Measurements from ENCODE around the gene CMTM8. TPM values are rescaled to one million over a fixed set of nuclear protein-coding genes. Genes with fewer than 3 reads are reported as not detected.
"Not testable (repeated sequence)": the region's sequence is repeated elsewhere in the genome, so short reads cannot be mapped to it uniquely, and the experiment has no call there.

CMTM8 gene
- total RNA-seq (10 to 100 TPM; 15.2 to 17.0 TPM), polyA plus RNA-seq (10 to 100 TPM; 16.6 to 24.5 TPM)
- long read RNA-seq, donor 1, transcript CMTM8-201 (4 exons, 1,174 nt), result major isoform, 15 of 32 reads
- long read RNA-seq, donor 1, partial matches to known transcripts, result 17 of 32 reads
- long read RNA-seq, donor 1, other reads (novel, unspliced or antisense), result 0 of 32 reads
- long read RNA-seq, donor 2, transcript CMTM8-201 (4 exons, 1,174 nt), result major isoform, 10 of 10 reads
- long read RNA-seq, donor 2, partial matches to known transcripts, result 0 of 10 reads
- long read RNA-seq, donor 2, other reads (novel, unspliced or antisense), result 0 of 10 reads
- long read RNA-seq, donor 3, transcript CMTM8-201 (4 exons, 1,174 nt), result major isoform, 11 of 26 reads
- long read RNA-seq, donor 3, partial matches to known transcripts, result 14 of 26 reads
- long read RNA-seq, donor 3, other reads (novel, unspliced or antisense), result 0 of 26 reads
- long read RNA-seq, donor 4, transcript CMTM8-201 (4 exons, 1,174 nt), result major isoform, 8 of 8 reads
- long read RNA-seq, donor 4, partial matches to known transcripts, result 0 of 8 reads
- long read RNA-seq, donor 4, other reads (novel, unspliced or antisense), result 0 of 8 reads
- long read RNA-seq, donor 5, transcript CMTM8-201 (4 exons, 1,174 nt), result major isoform, 18 of 18 reads
- long read RNA-seq, donor 5, partial matches to known transcripts, result 0 of 18 reads
- long read RNA-seq, donor 5, other reads (novel, unspliced or antisense), result 0 of 18 reads

DNA sequence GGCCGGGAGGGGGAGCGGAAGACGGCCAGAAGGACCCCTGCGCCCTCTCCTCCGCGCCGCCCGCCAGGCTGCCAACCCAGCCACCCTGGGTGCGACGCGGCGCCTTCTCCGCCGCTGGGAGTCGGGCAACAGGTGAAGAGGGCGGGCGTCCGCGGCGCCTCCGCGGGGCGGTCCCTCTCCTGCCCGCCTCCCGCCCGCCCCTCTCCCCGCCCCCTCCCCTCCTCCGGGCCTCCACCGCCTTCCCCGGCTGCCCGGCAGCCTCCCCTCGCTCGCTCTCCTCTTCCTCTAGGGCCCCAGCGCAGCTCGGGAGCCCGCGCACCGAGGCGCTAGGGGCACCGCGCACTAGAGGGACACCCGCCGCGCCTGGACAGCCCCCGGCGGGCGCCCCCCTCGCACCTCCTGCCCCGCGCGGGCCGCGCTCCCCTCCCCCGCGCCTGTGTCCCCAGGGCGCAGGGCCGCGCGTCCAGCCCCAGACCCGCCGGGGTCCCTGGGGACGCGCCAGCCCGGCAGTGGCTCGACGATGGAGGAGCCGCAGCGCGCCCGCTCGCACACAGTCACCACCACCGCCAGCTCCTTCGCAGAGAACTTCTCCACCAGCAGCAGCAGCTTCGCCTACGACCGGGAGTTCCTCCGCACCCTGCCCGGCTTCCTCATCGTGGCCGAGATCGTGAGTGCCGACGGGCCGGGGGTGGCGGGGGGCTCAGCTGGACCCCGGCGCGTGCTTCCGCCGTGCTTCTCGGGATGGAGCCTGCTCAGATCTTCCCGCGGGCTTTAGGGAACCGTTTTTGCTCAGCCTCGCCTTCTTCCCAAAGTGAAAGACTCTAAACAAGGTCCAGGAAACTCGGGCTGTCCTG lies at the start of gene CMTM8:
Gene CMTM8, plus strand, starts transcription at position 228 of the 854 bp plus-strand sequence. Its CDS starts 293 bp downstream, at position 521.
- 1% methylated on average over 58 to 96 of the region's 96 CpGs for WGBS, 2 donors
- peak; percentile 68 to 82 (median 75) for DNase-seq
- Histone ChIP-seq H3K27ac (ENCODE audit: low read depth in 1 of 2, low read length in 1 of 2) (peak within 1 kb of the TSS; percentile 78 to 94), H3K36me3 (ENCODE audit: control insufficient read depth in 4 of 4, insufficient read depth in 4 of 4, low read length in 4 of 4) (no peaks in the 10 kb centered on the region), H3K27me3 (ENCODE audit: control insufficient read depth in 3 of 3, insufficient read depth in 3 of 3, low read length in 2 of 3) (peaks cover 0 to 3% (median 0%) of the 10 kb centered on the region in 3 donors), H3K9ac (ENCODE audit: insufficient read depth in 1 of 2, low read length in 2 of 2) (peak within 1 kb of the TSS in 1 of 2 donors; percentile 72), H3K9me3 (ENCODE audit: control insufficient read depth in 4 of 4, insufficient read depth in 3 of 4, low read length in 3 of 4) (peaks cover 0 to 3% (median 0%) of the 10 kb centered on the region in 4 donors), H3K4me3 (peak within 1 kb of the TSS; percentile 90), H3K4me1 (ENCODE audit: control insufficient read depth in 5 of 5, insufficient read depth in 5 of 5, low read length in 5 of 5) (peaks cover 0 to 17% (median 0%) of the 10 kb centered on the region in 5 donors)
- peak; percentile 89 for ATAC-seq (ENCODE audit: insufficient read depth, low FRiP score)
- TF ChIP-seq, protein P1, sequence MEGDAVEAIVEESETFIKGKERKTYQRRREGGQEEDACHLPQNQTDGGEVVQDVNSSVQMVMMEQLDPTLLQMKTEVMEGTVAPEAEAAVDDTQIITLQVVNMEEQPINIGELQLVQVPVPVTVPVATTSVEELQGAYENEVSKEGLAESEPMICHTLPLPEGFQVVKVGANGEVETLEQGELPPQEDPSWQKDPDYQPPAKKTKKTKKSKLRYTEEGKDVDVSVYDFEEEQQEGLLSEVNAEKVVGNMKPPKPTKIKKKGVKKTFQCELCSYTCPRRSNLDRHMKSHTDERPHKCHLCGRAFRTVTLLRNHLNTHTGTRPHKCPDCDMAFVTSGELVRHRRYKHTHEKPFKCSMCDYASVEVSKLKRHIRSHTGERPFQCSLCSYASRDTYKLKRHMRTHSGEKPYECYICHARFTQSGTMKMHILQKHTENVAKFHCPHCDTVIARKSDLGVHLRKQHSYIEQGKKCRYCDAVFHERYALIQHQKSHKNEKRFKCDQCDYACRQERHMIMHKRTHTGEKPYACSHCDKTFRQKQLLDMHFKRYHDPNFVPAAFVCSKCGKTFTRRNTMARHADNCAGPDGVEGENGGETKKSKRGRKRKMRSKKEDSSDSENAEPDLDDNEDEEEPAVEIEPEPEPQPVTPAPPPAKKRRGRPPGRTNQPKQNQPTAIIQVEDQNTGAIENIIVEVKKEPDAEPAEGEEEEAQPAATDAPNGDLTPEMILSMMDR (IDR thresholded peaks at IDR 0.05; ENCODE audit: control extremely low read depth, extremely low read depth), result no peak

- no peak overlapping the region for H3K27ac ChIP-seq (ENCODE audit: low read depth in 1 of 2, low read length in 1 of 2)
- TF ChIP-seq, protein P1 (IDR thresholded peaks at IDR 0.05; ENCODE audit: control extremely low read depth, extremely low read depth), result no peak
- H3K27me3 ChIP-seq (ENCODE audit: control insufficient read depth in 3 of 3, insufficient read depth in 3 of 3, low read length in 2 of 3), result no peaks in the 10 kb centered on the region
- ATAC-seq (ENCODE audit: insufficient read depth, low FRiP score), result no peak
- no peak for DNase-seq
- no peaks in the 10 kb centered on the region for H3K4me1 ChIP-seq (ENCODE audit: control insufficient read depth in 5 of 5, insufficient read depth in 5 of 5, low read length in 5 of 5)
- no peak overlapping the region for H3K9ac ChIP-seq (ENCODE audit: insufficient read depth in 1 of 2, low read length in 2 of 2)
- no peaks in the 10 kb centered on the region for H3K36me3 ChIP-seq (ENCODE audit: control insufficient read depth in 4 of 4, insufficient read depth in 4 of 4, low read length in 4 of 4)
- no peaks in the 10 kb centered on the region for H3K9me3 ChIP-seq (ENCODE audit: control insufficient read depth in 4 of 4, insufficient read depth in 3 of 4, low read length in 3 of 4)
- WGBS, 2 donors, result 80 to 81% methylated on average over 3 of the region's 3 CpGs
- H3K4me3 ChIP-seq, result no peak overlapping the region
Measured at GRCh38 chr3:32189693-32190092, 48.8 kb upstream of the CMTM8 start.

DNA sequence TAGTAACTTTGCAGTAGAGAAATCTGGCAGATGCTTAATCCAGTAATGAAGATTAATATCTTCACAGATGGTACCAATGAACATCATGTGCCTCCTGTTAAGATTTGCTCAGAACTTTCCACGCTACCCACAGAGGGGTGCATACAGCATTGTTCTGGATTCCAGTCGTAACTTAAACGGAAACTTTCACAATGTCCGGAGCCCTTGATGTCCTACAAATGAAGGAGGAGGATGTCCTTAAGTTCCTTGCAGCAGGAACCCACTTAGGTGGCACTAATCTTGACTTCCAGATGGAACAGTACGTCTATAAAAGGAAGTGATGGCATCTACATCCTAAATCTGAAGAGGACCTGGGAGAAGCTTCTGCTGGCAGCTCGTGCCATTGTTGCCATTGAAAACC lies 47.9 kb upstream of the CMTM8 start:
- H3K27ac ChIP-seq (ENCODE audit: low read depth in 1 of 2, low read length in 1 of 2); H3K9ac ChIP-seq (ENCODE audit: insufficient read depth in 1 of 2, low read length in 2 of 2); H3K27me3 ChIP-seq (ENCODE audit: control insufficient read depth in 3 of 3, insufficient read depth in 3 of 3, low read length in 2 of 3); H3K4me1 ChIP-seq (ENCODE audit: control insufficient read depth in 5 of 5, insufficient read depth in 5 of 5, low read length in 5 of 5); DNase-seq; H3K9me3 ChIP-seq (ENCODE audit: control insufficient read depth in 4 of 4, insufficient read depth in 3 of 4, low read length in 3 of 4); H3K36me3 ChIP-seq (ENCODE audit: control insufficient read depth in 4 of 4, insufficient read depth in 4 of 4, low read length in 4 of 4); ATAC-seq (ENCODE audit: insufficient read depth, low FRiP score); H3K4me3 ChIP-seq: not testable (repeated sequence)
- 67 to 73% methylated on average over 6 of the region's 6 CpGs for WGBS, 2 donors

Data from lung (tissue), 16 donors.